GM13976 (cell line): ENCODE data around the gene TALDO1.

Experiments
- DNase-seq: peaks from one replicate; pipeline ENCODE4 v3.0.0; 2012; ENCODE audit warnings: low spot score
- CTCF ChIP-seq: IDR thresholded peaks from 2 replicates; pipeline ENCODE4 v1.5.1; 2012; ENCODE audit warnings: borderline replicate concordance, mild to moderate bottlenecking; ENCODE audit not compliant: insufficient read depth; ENCODE audit errors: extremely low read depth, missing control alignments, control extremely low read depth
- in situ Hi-C: fragments of 300-500 bp; cut with MboI; formaldehyde crosslinking; loops from one replicate; pipeline ENCODE4 v1.12.0; 2022; ENCODE audit warnings: low sequenced_read_pairs, mixed read lengths, inconsistent platforms; ENCODE audit not compliant: unreplicated experiment

Gene TALDO1

DNA sequence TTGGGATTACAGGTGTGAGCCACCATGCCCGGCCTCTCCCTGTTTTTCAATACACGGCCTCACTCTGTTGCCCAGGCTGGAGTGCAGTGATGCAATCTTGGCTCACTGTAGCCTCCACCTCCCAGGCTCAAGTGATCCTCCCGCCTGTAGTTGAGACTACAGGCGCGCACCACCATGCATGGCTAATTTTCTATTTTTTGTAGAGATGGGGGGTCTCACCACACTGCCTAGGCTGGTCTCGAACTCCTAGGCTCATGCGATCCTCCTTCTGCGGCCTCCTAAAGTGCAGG, 18.5 kb downstream of the TALDO1 start:
- no peak for TF ChIP-seq CTCF
- in situ Hi-C loops: no loop called here
- no peak for DNase-seq

GRCh38 chr11:766106-766935, 19.1 kb downstream of the TALDO1 start:
- DNase-seq: no peak
- TF ChIP-seq CTCF: no peak

DNA sequence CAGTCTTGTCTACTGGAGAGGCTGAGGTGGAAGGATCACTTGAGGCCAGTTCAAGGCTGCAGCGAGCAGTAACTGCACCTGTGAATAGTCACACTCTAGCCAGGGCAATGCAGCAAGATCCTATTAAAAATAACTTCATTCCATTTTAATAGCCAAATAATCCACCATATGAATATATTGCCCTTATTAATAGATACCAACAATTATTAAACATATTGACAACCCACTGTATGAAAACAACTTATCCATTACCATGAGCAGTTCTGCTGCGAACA, 19.6 kb downstream of the TALDO1 start:
- DNase-seq: no peak
- TF ChIP-seq CTCF: no peak
- in situ Hi-C loops: no loop called here

More at GRCh38 chr11:766106-766935, 19.1 kb downstream of the TALDO1 start:
- in situ Hi-C loops: no loop called here

GRCh38 chr11:767238-767637, 20.0 kb downstream of the TALDO1 start:
- no peak for TF ChIP-seq CTCF
- in situ Hi-C loops: no loop called here
- DNase-seq: no peak

DNA sequence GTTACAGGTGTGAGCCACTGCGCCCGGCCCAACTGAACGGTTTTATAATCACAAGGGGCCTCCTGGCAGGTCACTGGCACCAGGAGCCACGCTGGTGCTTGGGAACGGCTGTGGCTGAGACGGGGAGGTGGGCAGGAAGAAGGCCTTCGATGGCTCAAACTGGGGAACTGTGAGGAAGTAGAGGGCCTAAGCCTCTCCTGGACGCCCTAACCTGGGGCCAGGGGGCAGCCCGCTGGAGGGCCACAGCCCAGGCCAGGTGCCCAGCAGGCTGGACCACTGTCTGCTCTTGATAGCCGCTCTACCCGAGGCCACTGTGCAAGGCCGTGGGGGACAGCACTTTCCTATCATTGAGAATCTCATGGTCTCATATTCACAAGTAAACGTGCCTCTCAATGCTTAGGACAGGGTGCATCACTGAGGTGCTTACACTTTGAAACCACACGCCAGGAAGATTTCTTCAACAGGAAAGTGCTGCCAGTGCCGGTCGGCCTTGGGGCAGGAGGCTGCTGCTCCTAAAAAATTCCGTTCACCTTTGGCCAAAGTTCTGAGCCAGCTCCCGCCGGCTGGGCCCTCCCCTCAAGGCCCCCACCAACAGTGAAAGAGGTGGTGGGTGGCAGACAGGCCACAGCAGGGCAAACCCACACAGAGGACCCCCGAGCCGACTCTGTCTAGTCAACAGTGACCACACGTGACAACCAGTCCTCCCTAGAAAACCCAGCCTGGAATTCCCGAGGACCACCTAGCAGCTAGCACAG, 22.8 kb downstream of the TALDO1 start:
- no peak for DNase-seq
- in situ Hi-C loops: no loop called here

More for the DNA sequence above, 22.8 kb downstream of the TALDO1 start:
- TF ChIP-seq CTCF: no peak
